Measurements from ENCODE around the gene MBD4.
"Not testable (repeated sequence)": the region's sequence is repeated elsewhere in the genome, so short reads cannot be mapped to it uniquely, and the experiment has no call there.

Gene MBD4

GRCh38 chr3:129409541-129409940 lies 30.2 kb downstream of the MBD4 start:
- no peak for DNase-seq (ENCODE audit: low read depth)

- no peak for DNase-seq (ENCODE audit: low read depth)
These were observed 35.1 kb downstream of the MBD4 start for GRCh38 chr3:129404610-129405009.

GRCh38 chr3:129404130-129404529 lies 35.6 kb downstream of the MBD4 start:
- DNase-seq (ENCODE audit: low read depth), result no peak

GRCh38 chr3:129403450-129403849 lies 36.3 kb downstream of the MBD4 start:
- no peak for DNase-seq (ENCODE audit: low read depth)

GRCh38 chr3:129402616-129403015 lies 37.1 kb downstream of the MBD4 start:
- DNase-seq (ENCODE audit: low read depth), result no peak

- no peak for DNase-seq (ENCODE audit: low read depth)
These were observed 37.5 kb downstream of the MBD4 start for GRCh38 chr3:129402210-129402609.

GRCh38 chr3:129399895-129400357 lies 39.8 kb downstream of the MBD4 start:
- no peak for DNase-seq (ENCODE audit: low read depth)

- DNase-seq (ENCODE audit: low read depth), result peak; percentile 95
These were observed 40.4 kb downstream of the MBD4 start for GRCh38 chr3:129399145-129399894.

GRCh38 chr3:129398803-129399144 lies 41.0 kb downstream of the MBD4 start:
- DNase-seq (ENCODE audit: low read depth), result no peak

- not testable (repeated sequence) for DNase-seq (ENCODE audit: low read depth)
These were observed 45.8 kb downstream of the MBD4 start for GRCh38 chr3:129393760-129394564.

- no peak for DNase-seq (ENCODE audit: low read depth)
These were observed 46.5 kb downstream of the MBD4 start for GRCh38 chr3:129393271-129393670.

- not testable (repeated sequence) for DNase-seq (ENCODE audit: low read depth)
These were observed 47.5 kb downstream of the MBD4 start for GRCh38 chr3:129392106-129392887.

- DNase-seq (ENCODE audit: low read depth), result not testable (repeated sequence)
These were observed 48.2 kb downstream of the MBD4 start for GRCh38 chr3:129391583-129391982.

- no peak for DNase-seq (ENCODE audit: low read depth)
These were observed 50.2 kb downstream of the MBD4 start for GRCh38 chr3:129389572-129389937.

GRCh38 chr3:129388791-129389571 lies 50.8 kb downstream of the MBD4 start:
- peak; percentile 28 for DNase-seq (ENCODE audit: low read depth)

GRCh38 chr3:129387487-129387886 lies 52.3 kb downstream of the MBD4 start:
- DNase-seq (ENCODE audit: low read depth), result no peak

- DNase-seq (ENCODE audit: low read depth), result no peak
These were observed 52.8 kb downstream of the MBD4 start for GRCh38 chr3:129386984-129387383.

GRCh38 chr3:129385507-129385906 lies 54.2 kb downstream of the MBD4 start:
- DNase-seq (ENCODE audit: low read depth), result not testable (repeated sequence)

GRCh38 chr3:129384594-129385323 lies 55.0 kb downstream of the MBD4 start:
- DNase-seq (ENCODE audit: low read depth), result no peak

- not testable (repeated sequence) for DNase-seq (ENCODE audit: low read depth)
These were observed 55.6 kb downstream of the MBD4 start for GRCh38 chr3:129384103-129384502.

GRCh38 chr3:129383292-129383860 lies 56.4 kb downstream of the MBD4 start:
- peak; percentile 20 for DNase-seq (ENCODE audit: low read depth)
